SKM-1 (cell line): ENCODE measurements around the gene GRB14.
"Not testable (repeated sequence)": the region's sequence is repeated elsewhere in the genome, so short reads cannot be mapped to it uniquely, and the experiment has no call there.

Experiments used
- DNase-seq: peaks from one replicate; lab custom pipeline; 2025; ENCODE audit not compliant: unreplicated experiment; lab: John Stamatoyannopoulos, UW

The GRB14 gene

GRCh38 chr2:164496881-164497280 is 124.4 kb downstream of the GRB14 start:
- no peak for DNase-seq

- DNase-seq, result no peak
Measured at GRCh38 chr2:164496421-164496820, 124.9 kb downstream of the GRB14 start.

DNA sequence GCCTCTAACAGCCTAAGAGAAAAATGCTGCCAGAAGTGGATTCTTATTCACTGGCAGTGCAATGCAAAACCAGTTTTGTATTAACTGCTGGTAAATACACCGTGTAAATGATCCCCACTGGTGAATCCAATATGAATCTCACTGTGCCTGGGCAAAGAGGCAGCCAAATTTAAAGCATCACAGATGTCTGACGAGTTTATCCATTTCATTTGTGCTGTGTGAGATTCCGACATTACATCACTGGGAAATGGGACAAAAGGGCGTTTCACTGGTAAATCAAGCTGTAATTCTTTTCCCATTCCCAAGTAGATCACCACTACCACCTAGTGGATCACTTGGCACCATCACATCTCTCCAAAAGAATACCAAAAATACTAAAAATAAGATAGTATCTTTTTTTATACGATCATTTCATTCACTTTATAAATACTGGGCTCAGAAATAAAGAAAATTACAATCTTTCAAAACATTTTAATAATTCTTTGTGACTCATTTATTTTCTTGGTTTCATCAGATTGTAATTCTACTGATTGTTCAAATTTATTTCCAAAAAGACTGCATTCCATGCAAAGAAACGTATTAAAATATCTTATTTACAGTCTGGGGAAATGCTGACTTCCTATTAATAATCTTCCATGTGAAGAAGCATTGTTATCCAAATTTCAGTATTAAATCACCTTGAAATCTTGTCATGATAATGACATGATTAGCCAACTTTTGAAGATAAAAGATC is 125.6 kb downstream of the GRB14 start:
- DNase-seq, result no peak

- no peak for DNase-seq
Measured at GRCh38 chr2:164485541-164485940, 135.7 kb downstream of the GRB14 start.

GRCh38 chr2:164479460-164479859 is 141.8 kb downstream of the GRB14 start:
- no peak for DNase-seq

DNA sequence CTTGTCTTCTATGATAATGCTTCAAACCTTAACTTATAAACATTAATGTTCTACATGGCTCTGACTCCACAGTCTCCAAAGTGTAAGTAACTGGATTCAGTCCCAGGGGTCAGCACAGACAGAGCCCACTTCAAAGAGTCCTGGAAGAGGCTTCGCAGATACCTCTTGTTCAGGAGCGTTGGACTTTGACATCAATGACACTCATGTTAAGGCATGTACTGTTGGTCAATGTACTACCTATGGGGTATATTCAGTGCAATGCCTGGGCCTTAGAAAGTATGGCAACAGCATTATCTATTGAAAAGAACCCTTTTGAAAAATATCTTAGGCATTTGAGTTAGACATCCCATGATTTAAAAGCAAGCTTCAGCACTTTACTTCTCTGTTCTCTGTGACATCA is 143.1 kb downstream of the GRB14 start:
- no peak for DNase-seq

DNA sequence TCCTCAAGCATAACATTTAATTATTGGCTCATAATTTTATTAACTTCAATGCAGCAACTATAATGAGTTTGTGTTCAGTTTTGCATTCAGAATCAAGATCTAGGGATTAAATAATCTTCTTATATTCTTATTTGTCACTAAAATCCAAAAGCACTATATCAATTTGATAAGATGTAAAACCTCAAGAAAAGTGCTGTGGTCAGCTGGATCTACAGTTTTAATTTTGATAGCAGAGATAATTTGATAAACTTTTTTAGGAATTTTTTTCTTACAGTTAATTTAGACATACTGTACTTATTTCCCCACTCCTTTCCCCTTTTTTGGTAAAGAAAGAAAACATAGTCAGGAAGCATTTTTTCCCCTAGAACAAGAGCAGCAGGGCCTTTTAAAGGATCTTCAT is 146.4 kb downstream of the GRB14 start:
- DNase-seq, result no peak

- no peak for DNase-seq
Measured at GRCh38 chr2:164473021-164473420, 148.3 kb downstream of the GRB14 start.

DNA sequence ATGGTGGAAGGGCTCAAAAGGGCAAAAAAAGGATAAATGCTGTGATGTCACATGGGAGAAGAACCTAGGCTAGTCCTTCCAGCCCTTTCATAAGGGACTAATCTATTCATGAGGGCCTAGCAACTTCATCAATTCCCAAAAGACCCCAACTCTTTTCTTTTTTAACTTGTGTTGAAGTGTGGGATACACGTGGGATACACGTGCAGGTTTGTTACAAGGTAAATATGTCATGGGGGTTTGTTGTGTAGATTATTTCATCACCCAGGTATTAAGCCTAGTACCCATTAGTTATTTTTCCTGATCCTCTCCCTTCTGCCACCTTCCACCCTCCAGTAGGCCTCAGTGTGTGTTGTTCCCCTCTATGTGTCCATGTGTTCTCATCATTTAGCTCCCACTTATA is 156.2 kb downstream of the GRB14 start:
- DNase-seq, result not testable (repeated sequence)

DNA sequence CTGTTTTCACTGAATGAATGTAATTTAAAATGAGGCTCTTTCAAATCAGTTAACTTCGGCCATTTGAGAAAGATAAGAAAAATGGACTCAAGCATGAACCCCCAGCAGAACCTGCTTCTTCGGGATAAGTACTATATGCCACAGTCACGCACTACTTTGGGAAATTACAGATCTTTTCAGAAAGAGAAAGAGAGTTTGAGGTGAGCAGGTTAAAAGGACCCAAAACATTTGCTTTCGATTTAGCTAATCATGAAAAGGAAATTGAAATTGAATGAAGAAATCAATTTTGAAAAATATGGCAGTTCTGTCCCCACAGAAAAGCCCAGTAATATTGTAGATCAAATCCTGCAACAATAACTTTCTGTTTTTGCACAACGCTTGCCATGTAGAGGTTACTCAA is 156.9 kb downstream of the GRB14 start:
- DNase-seq, result no peak

- no peak for DNase-seq
Measured at GRCh38 chr2:164458792-164459191, 162.5 kb downstream of the GRB14 start.

DNA sequence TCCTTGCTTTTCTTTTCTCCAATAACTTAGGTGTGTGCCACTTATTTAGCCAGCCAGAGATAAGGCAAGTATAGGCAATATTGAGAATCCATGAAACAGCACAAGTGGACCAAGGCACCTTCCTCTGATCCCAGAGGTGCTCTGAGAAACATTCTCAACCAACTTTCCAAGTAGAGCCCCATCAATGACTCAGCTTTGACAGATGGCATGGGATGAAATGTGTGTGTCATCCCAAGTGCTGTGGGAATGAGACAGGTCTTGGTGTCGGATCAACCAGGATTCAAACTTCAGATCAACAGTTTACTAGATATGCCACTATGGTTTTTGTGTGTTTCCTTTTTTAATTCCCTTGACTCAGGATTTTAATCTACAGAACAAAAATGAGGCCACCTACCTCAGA is 164.0 kb downstream of the GRB14 start:
- DNase-seq, result no peak

- DNase-seq, result no peak
Measured at GRCh38 chr2:164456619-164457018, 164.7 kb downstream of the GRB14 start.

- no peak for DNase-seq
Measured at GRCh38 chr2:164453656-164454305, 167.5 kb downstream of the GRB14 start.

- no peak for DNase-seq
Measured at GRCh38 chr2:164450278-164450677, 171.0 kb downstream of the GRB14 start.

DNA sequence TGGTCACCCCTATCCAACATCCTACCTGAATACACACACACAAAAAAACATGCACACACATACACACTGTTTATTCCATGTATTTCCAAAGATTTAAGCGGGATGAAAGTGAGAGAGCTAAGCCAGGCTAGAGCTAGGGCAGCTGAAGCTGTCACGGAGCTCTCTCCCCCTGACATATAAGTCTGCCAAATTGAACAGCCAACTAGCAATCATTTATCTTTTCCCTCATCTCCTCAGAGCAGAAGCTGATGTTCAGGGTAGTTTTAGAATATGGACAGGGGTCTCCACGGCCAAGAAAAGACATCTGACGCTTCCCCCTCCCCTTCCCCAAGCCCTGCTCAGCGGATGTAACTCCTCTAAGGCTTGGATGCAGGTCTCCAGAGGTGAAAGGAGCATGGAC is 171.6 kb downstream of the GRB14 start:
- DNase-seq, result no peak

DNA sequence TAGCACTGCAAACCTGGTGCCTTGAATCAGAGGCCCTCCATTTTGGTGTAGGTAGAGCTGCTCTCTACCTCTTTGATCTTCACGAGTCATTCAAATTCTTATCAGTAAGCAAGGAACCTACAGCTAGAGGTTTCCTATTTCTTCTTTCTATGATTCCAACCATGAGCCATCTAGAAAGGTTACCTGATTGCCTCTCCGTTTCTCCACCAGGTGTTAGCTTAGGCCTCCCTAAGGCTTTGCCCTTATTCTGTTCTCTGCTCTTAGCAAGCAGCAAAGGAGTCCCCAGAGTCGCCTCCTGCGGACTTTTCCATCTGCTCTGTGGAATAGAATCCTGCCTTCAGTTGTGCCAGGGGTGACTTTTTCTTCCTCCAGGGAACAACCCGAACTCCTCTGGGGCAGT is 173.6 kb downstream of the GRB14 start:
- no peak for DNase-seq
